GM12878 (cell line): ENCODE results near the gene CLIC6. TPM values are rescaled to one million over a fixed set of nuclear protein-coding genes. Genes with fewer than 3 reads are reported as not detected.

Experiments used
- ATAC-seq: fragments of 200-7000 bp; cut with Tn5 transposase; 3 replicates; pipeline ENCODE4 v1.9.1; 2020; ENCODE audit warnings: mild to moderate bottlenecking, moderate library complexity
- Bru-seq: library from RNA; stranded (reverse); fragments of 400-500 nt; gene quantifications from one replicate; lab custom pipeline; 2021; lab: Mats Ljungman, UMichigan
- BruChase-seq, 2 experiments: library from RNA; stranded (reverse); fragments of 400-500 nt; gene quantifications; one replicate each; lab custom pipeline; 2021; lab: Mats Ljungman, UMichigan
- BruUV-seq: library from RNA; stranded (reverse); fragments of 400-500 nt; replicated peaks from 2 replicates; lab custom pipeline; 2021; lab: Mats Ljungman, UMichigan
- CTCF ChIA-PET: fragments of 300-600 bp; sonication (Branson Sonifier 250); formaldehyde crosslinking; extraction: SDS; loops from one replicate; lab custom pipeline; 2021; ENCODE audit warnings: inconsistent platforms; lab: Yijun Ruan, JAX
- POLR2A ChIA-PET: fragments of 350-600 bp; formaldehyde crosslinking; extraction: SDS; loops from one replicate; lab custom pipeline; 2021; ENCODE audit warnings: inconsistent platforms; lab: Charles Lee
- RAD21 ChIA-PET: fragments of 300-600 bp; sonication (Branson Sonifier 250); formaldehyde crosslinking; loops from one replicate; lab custom pipeline; 2023; ENCODE audit warnings: antibody characterized with exemption; ENCODE audit not compliant: unreplicated experiment; lab: Charles Lee
- SMC1A ChIA-PET: fragments of 300-600 bp; sonication (Branson Sonifier 250); formaldehyde crosslinking; loops from one replicate; lab custom pipeline; 2023; ENCODE audit not compliant: unreplicated experiment, uncharacterized antibody; lab: Charles Lee
- DNase-seq: peaks from one replicate; pipeline ENCODE4 v3.0.0-alpha.2; 2011; ENCODE audit warnings: low read depth, low spot score
- FAIRE-seq: peaks from 3 replicates; lab custom pipeline; 2011; peaks lifted over from hg19 to GRCh38; lab: Jason Lieb, UNC
- H2AFZ ChIP-seq: 2 replicates; pipeline ENCODE4 v1.6.0; 2011; ENCODE audit warnings: low read depth, low read length, control low read depth; ENCODE audit not compliant: control insufficient read depth
- H3K27ac ChIP-seq: 2 replicates; pipeline ENCODE4 v1.5.1; 2011; ENCODE audit warnings: control low read depth; ENCODE audit not compliant: control insufficient read depth, insufficient read depth
- H3K27me3 ChIP-seq, 2 experiments: replicated peaks in 1 of 2; 2 replicates each; pipeline versions ENCODE4 v1.6.0 to v1.6.1; 2011; ENCODE audit warnings: low read length in 1 of 2; ENCODE audit not compliant: control insufficient read depth in 2 of 2, insufficient read depth in 2 of 2
- H3K36me3 ChIP-seq, 2 experiments: 2 replicates each; pipeline ENCODE4 v1.5.1; 2011; ENCODE audit warnings: low read length in 1 of 2; ENCODE audit not compliant: control insufficient read depth in 2 of 2, insufficient read depth in 2 of 2
- H3K4me1 ChIP-seq: 2 replicates; pipeline ENCODE4 v1.6.1; 2011; ENCODE audit warnings: mild to moderate bottlenecking, low read length, moderate library complexity, mixed read lengths; ENCODE audit not compliant: control insufficient read depth, insufficient read depth
- H3K4me2 ChIP-seq: 2 replicates; pipeline ENCODE4 v1.6.0; 2011; ENCODE audit warnings: control low read depth; ENCODE audit not compliant: control insufficient read depth, insufficient read depth
- H3K4me3 ChIP-seq: fragments of 200-600 bp; sonication (generic); 2 replicates; pipeline ENCODE4 v1.5.1; 2016
- H3K79me2 ChIP-seq: 2 replicates; pipeline ENCODE4 v1.6.0; 2011; ENCODE audit warnings: low read length; ENCODE audit not compliant: control insufficient read depth, insufficient read depth
- H3K9ac ChIP-seq: 2 replicates; pipeline ENCODE4 v1.8.0; 2011; ENCODE audit warnings: low read length, control low read depth, mixed read lengths; ENCODE audit not compliant: control insufficient read depth, insufficient read depth
- H3K9me3 ChIP-seq: replicated peaks from 3 replicates; pipeline ENCODE4 v1.5.1; 2011; ENCODE audit warnings: mild to moderate bottlenecking, low read length; ENCODE audit not compliant: control insufficient read depth, insufficient read depth
- H4K20me1 ChIP-seq: 2 replicates; pipeline ENCODE4 v1.6.0; 2011; ENCODE audit not compliant: control insufficient read depth, insufficient read depth
- ATF7 ChIP-seq: fragments of 450-650 bp; IDR thresholded peaks from 2 replicates; pipeline ENCODE4 v1.6.1; 2016; ENCODE audit warnings: low read depth, mild to moderate bottlenecking
- CREB1 ChIP-seq: IDR thresholded peaks from 2 replicates; pipeline ENCODE4 v1.6.1; 2012; ENCODE audit warnings: low read depth, mild to moderate bottlenecking, inconsistent platforms
- EED ChIP-seq: sonication (generic); IDR thresholded peaks from 2 replicates; pipeline ENCODE4 v1.6.1; 2016; ENCODE audit warnings: antibody characterized with exemption, low read depth
- EZH2 ChIP-seq: IDR thresholded peaks from 2 replicates; pipeline ENCODE4 v1.6.1; 2012; ENCODE audit warnings: low read depth, mild to moderate bottlenecking, control low read depth, inconsistent platforms, low read length, borderline replicate concordance; ENCODE audit not compliant: control insufficient read depth
- GATAD2B ChIP-seq: fragments of 450-650 bp; conservative IDR thresholded peaks from 2 replicates; pipeline ENCODE4 v1.6.1; 2017; ENCODE audit warnings: low read depth, mild to moderate bottlenecking, moderate library complexity
- IKZF1 ChIP-seq: fragments of 450-650 bp; conservative IDR thresholded peaks from 2 replicates; pipeline ENCODE4 v1.6.1; 2017; ENCODE audit warnings: antibody characterized with exemption, mild to moderate bottlenecking
- NFYB ChIP-seq: IDR thresholded peaks from 2 replicates; pipeline ENCODE4 v1.6.1; 2011; ENCODE audit warnings: low read depth, mild to moderate bottlenecking, low read length, improper control_type of control experiment, moderate library complexity; ENCODE audit not compliant: insufficient read depth
- POLR2A ChIP-seq: IDR thresholded peaks from 2 replicates; pipeline ENCODE4 v1.6.1; 2011; ENCODE audit warnings: low read depth, mild to moderate bottlenecking, low read length
- SREBF1 ChIP-seq: IDR thresholded peaks from 2 replicates; pipeline ENCODE4 v1.6.1; 2012; ENCODE audit warnings: mild to moderate bottlenecking, low read length
- STAT3 ChIP-seq: IDR thresholded peaks from 2 replicates; pipeline ENCODE4 v1.6.1; 2011; ENCODE audit warnings: low read depth, low read length, improper control_type of control experiment
- ZBED1 ChIP-seq: IDR thresholded peaks from 2 replicates; pipeline ENCODE4 v1.6.1; 2016; ENCODE audit warnings: borderline replicate concordance
- WGBS: methylation state at CpG from one replicate; pipeline ENCODE4 v1.1.6; 2016; ENCODE audit warnings: low lambda C conversion rate; ENCODE audit not compliant: insufficient replicate concordance, insufficient coverage; ENCODE audit errors: missing lambda C conversion rate; 5-methylcytosine and 5-hydroxymethylcytosine counted together
- in situ Hi-C: fragments of 300-500 bp; cut with MboI; formaldehyde crosslinking; loops from 9 replicates; pipeline ENCODE4 v1.14.3; 2018; ENCODE audit warnings: mixed read lengths
- intact Hi-C: fragments of 100-400 bp; cut with micrococcal nuclease; formaldehyde crosslinking; loops from one replicate; pipeline ENCODE4 v1.14.2; 2022; ENCODE audit not compliant: unreplicated experiment
- long read RNA-seq, 2 experiments: library from polyadenylated mRNA; unstranded; transcript quantifications; one replicate each; pipeline ENCODE4 v2.0.0, GENCODE V29; 2019 to 2020
- polyA minus RNA-seq, 3 experiments: library from RNA; depleted of rRNA, polyadenylated mRNA; stranded (reverse); fragments of >200 nt; gene quantifications; 2 replicates each; pipeline ENCODE4 v1.2.3, GENCODE V29; 2011
- polyA plus RNA-seq, 11 experiments: library from polyadenylated mRNA; depleted of rRNA in 4 of 11; unstranded in 6 of 11; stranded (reverse) in 5 of 11; fragments of >200 nt; fragmentation: Nextera tagmentation in 4 of 11; fragmentation: Illumina TruSeq in 1 of 11; extraction: Ambion mirVana in 4 of 11; extraction: Trizol in 1 of 11; gene quantifications; 1 replicate in 1 of 11; 2 replicates in 10 of 11; pipeline versions ENCODE4 v1.2.1 to v1.2.3, GENCODE V29; 2011 to 2016; ENCODE audit warnings: inconsistent platforms in 2 of 11, missing spikeins in 2 of 11, low read depth in 1 of 11
- total RNA-seq, 4 experiments: library from RNA; depleted of rRNA in 3 of 4; stranded (reverse); fragments of >200 nt in 3 of 4; fragmentation: Illumina TruSeq in 1 of 4; extraction: Trizol in 1 of 4; gene quantifications; 2 replicates each; pipeline versions ENCODE4 v1.2.1 to v1.2.3, GENCODE V29; 2013 to 2021

CLIC6 gene
- total RNA-seq (2013; cell fraction: nucleolus; rRNA removed) = 7.1 and 7.6 TPM in 2 replicates
- total RNA-seq (2014; rRNA removed) = 9.3 and 10.0 TPM in 2 replicates
- total RNA-seq (2014; rRNA removed; fragmentation: Illumina TruSeq; extraction: Trizol) = 10.8 and 10.9 TPM in 2 replicates
- total RNA-seq (2021) = 31.9 and 34.1 TPM in 2 replicates
- 13.8 TPM for polyA plus RNA-seq (2011; ENCODE audit: low read depth)
- 5.7 and 6.6 TPM in 2 replicates for polyA plus RNA-seq (2011; rRNA removed)
- polyA plus RNA-seq (2011; cell fraction: cytosol; rRNA removed) = 3.2 and 5.1 TPM in 2 replicates
- 3.4 and 5.3 TPM in 2 replicates for polyA plus RNA-seq (2011; cell fraction: nucleus; rRNA removed)
- polyA plus RNA-seq (2012) = 16.6 and 19.3 TPM in 2 replicates
- 32.2 and 39.5 TPM in 2 replicates for polyA plus RNA-seq (2014; fragmentation: Illumina TruSeq; extraction: Trizol)
- 10 to 100 TPM in 1 of 2 experiments, 1 to 10 TPM in 1; 8.4 to 15.4 TPM for polyA plus RNA-seq (2014; fragmentation: Nextera tagmentation; extraction: Ambion mirVana)
- 13.0 and 13.4 TPM in 2 replicates for polyA plus RNA-seq (2014; rRNA removed)
- 10 to 100 TPM in 1 of 2 experiments, 1 to 10 TPM in 1; 9.0 to 11.4 TPM for polyA plus RNA-seq (2016; fragmentation: Nextera tagmentation; extraction: Ambion mirVana)
- polyA minus RNA-seq (2011; rRNA and poly(A)+ RNA removed) = 1.6 and 2.3 TPM in 2 replicates
- 1.7 and 2.1 TPM in 2 replicates for polyA minus RNA-seq (2011; cell fraction: cytosol; rRNA and poly(A)+ RNA removed)
- 0.85 and 1.7 TPM in 2 replicates for polyA minus RNA-seq (2011; cell fraction: nucleus; rRNA and poly(A)+ RNA removed)
- percentile 95 among the genes with signal in this experiment for Bru-seq, nascent RNA
- percentile 94 among the genes with signal in this experiment for BruChase-seq, experiment 1, labeled RNA remaining after a 6-hour chase
- percentile 90 among the genes with signal in this experiment for BruChase-seq, experiment 2, labeled RNA remaining after a 2-hour chase
- long read RNA-seq, experiment 1, partial matches to known transcripts = 0 of 1 reads
- long read RNA-seq, experiment 1, other reads (novel, unspliced or antisense) = 1 of 1 reads
- long read RNA-seq, experiment 2, partial matches to known transcripts = 14 of 17 reads
- long read RNA-seq, experiment 2, other reads (novel, unspliced or antisense) = 3 of 17 reads

DNA sequence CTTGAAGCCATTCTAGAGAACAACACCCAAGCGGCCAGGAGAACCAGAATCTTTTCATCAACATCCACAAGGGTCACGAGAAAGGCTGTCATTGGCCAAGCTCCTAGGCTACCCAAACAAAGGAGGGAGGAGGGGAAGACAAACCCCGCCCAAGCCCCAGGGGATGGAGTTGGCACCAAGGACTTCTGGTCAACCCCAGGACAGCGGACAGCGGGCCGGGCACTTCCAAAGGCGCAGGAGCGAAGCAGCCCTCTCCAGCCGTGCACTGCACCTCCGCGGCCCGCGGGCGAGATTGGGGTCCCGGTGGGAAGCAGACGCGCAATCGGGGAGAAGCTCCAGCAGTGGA is at the start of gene CLIC6:
Gene CLIC6 (plus strand): TSS at position 192 of the 346 bp plus-strand sequence. CDS start 395 bp downstream, outside the sequence.
- FAIRE-seq = no peak
- no peaks in the 10 kb centered on the region; a peak in 1 of 4 replicates for H3K27me3 ChIP-seq
- H3K27ac ChIP-seq = peak within 1 kb of the TSS; percentile 58
- peak; percentile 48 for ATAC-seq
- no TSS peak for BruUV-seq
- in situ Hi-C loops (no loop called here), intact Hi-C loops (no loop called here)
- H3K4me3 ChIP-seq = peak within 1 kb of the TSS; percentile 91
- ChIA-PET POLR2A (interaction anchor here (1.4 kb wide), 1 partner anchor 32 kb away, joined by 4 read pairs; no protein-coding TSS in a partner anchor), RAD21 (no interaction called here), CTCF (interaction anchor here (3.0 kb wide), 1 partner anchor 37 kb away, joined by 11 read pairs; no protein-coding TSS in a partner anchor), SMC1A (interaction anchor here (4.1 kb wide), 1 partner anchor 27 kb away, joined by 24 read pairs; no protein-coding TSS in a partner anchor)
- WGBS = 49% methylated on average over 18 of the region's 18 CpGs
- no peaks in the 10 kb centered on the region; a peak in 1 of 4 replicates for H3K36me3 ChIP-seq
- no peak for TF ChIP-seq GATAD2B
- TF ChIP-seq STAT3 = no peak
- no peak for TF ChIP-seq CREB1
- no peak for TF ChIP-seq POLR2A
- TF ChIP-seq ZBED1 = no peak
- no peak for TF ChIP-seq EZH2
- no peak for TF ChIP-seq ATF7
- TF ChIP-seq EED = no peak
- TF ChIP-seq NFYB = no peak
- no peak for TF ChIP-seq SREBF1
- TF ChIP-seq IKZF1 = no peak
- H2AFZ ChIP-seq = peak within 1 kb of the TSS; percentile 79
- no peak for DNase-seq
- no peaks in the 10 kb centered on the region; the same call in 2 of the 3 replicates for H3K9me3 ChIP-seq
- no peaks in the 10 kb centered on the region for H4K20me1 ChIP-seq
- peak within 1 kb of the TSS; percentile 71 for H3K9ac ChIP-seq
- H3K4me1 ChIP-seq = peaks cover 17% of the 10 kb centered on the region
- peaks cover 34% of the 10 kb centered on the region for H3K79me2 ChIP-seq
- peak within 1 kb of the TSS; percentile 24 for H3K4me2 ChIP-seq
